Smooth muscle cell (in vitro differentiated cells): ENCODE measurements around the gene CALN1. TPM values are rescaled to one million over a fixed set of nuclear protein-coding genes. Genes with fewer than 3 reads are reported as not detected.

Source experiments
- DNase-seq: peaks from one replicate; lab custom pipeline; 2025; ENCODE audit not compliant: unreplicated experiment; lab: John Stamatoyannopoulos, UW
- H2AFZ ChIP-seq: fragments of 200-600 bp; sonication (generic); 2 replicates; pipeline ENCODE4 v1.6.0; 2016; ENCODE audit warnings: antibody characterized with exemption, low read depth, mild to moderate bottlenecking
- H3F3A ChIP-seq: fragments of 200-600 bp; sonication (generic); 2 replicates; pipeline ENCODE4 v1.6.0; 2017; ENCODE audit warnings: antibody characterized with exemption, low read depth
- H3K27ac ChIP-seq: fragments of 200-600 bp; sonication (generic); 2 replicates; pipeline ENCODE4 v1.5.1; 2016; ENCODE audit warnings: low read depth, mild to moderate bottlenecking
- H3K27me3 ChIP-seq: fragments of 200-600 bp; sonication (generic); 2 replicates; pipeline ENCODE4 v1.6.1; 2016; ENCODE audit warnings: low read depth, mild to moderate bottlenecking
- H3K36me3 ChIP-seq: fragments of 200-600 bp; sonication (generic); 2 replicates; pipeline ENCODE4 v1.5.1; 2016; ENCODE audit warnings: low read depth
- H3K4me1 ChIP-seq: fragments of 200-600 bp; sonication (generic); 2 replicates; pipeline ENCODE4 v1.5.1; 2016; ENCODE audit warnings: low read depth
- H3K4me2 ChIP-seq: fragments of 200-600 bp; sonication (generic); 2 replicates; pipeline ENCODE4 v1.6.0; 2016; ENCODE audit warnings: mild to moderate bottlenecking
- H3K4me3 ChIP-seq: fragments of 200-600 bp; sonication (generic); 2 replicates; pipeline ENCODE4 v1.5.1; 2016; ENCODE audit warnings: mild to moderate bottlenecking
- H3K79me2 ChIP-seq: fragments of 200-600 bp; sonication (generic); 2 replicates; pipeline ENCODE4 v1.6.0; 2016; ENCODE audit warnings: low read depth, mild to moderate bottlenecking
- H3K9ac ChIP-seq: fragments of 200-600 bp; sonication (generic); 2 replicates; pipeline ENCODE4 v1.6.0; 2016; ENCODE audit warnings: low read depth
- H3K9me3 ChIP-seq: fragments of 200-600 bp; sonication (generic); replicated peaks from 2 replicates; pipeline ENCODE4 v1.5.1; 2016; ENCODE audit warnings: low read depth
- H4K20me1 ChIP-seq: fragments of 200-600 bp; sonication (generic); 2 replicates; pipeline ENCODE4 v1.6.0; 2016; ENCODE audit warnings: low read depth
- CTCF ChIP-seq: fragments of 200-600 bp; sonication (generic); IDR thresholded peaks from 2 replicates; pipeline ENCODE4 v1.5.1; 2017; ENCODE audit warnings: borderline replicate concordance, mild to moderate bottlenecking, antibody characterized with exemption; ENCODE audit not compliant: insufficient read depth, poor library complexity, severe bottlenecking
- WGBS: methylation state at CpG from one replicate; pipeline ENCODE4 v1.1.7; 2016; ENCODE audit warnings: low lambda C conversion rate; 5-methylcytosine and 5-hydroxymethylcytosine counted together
- polyA plus RNA-seq: library from polyadenylated mRNA; unstranded; fragments of >200 nt; fragmentation: Nextera tagmentation; extraction: Ambion mirVana; gene quantifications from 2 replicates; pipeline ENCODE4 v1.2.1, GENCODE V29; 2016
- total RNA-seq: library from RNA; depleted of rRNA; stranded (reverse); fragments of >200 nt; gene quantifications from 2 replicates; pipeline ENCODE4 v1.2.3, GENCODE V29; 2014

CALN1 gene
- total and polyA plus RNA-seq, 2 experiments from 2014 or later, result not detected

GRCh38 chr7:71912476-71912875 lies 499.7 kb downstream of the CALN1 start:
- 86% methylated on average over 4 of the region's 4 CpGs for WGBS
- no peaks in the 10 kb centered on the region for H4K20me1 ChIP-seq

GRCh38 chr7:71911051-71911450 lies 501.1 kb downstream of the CALN1 start:
- H3K27me3 ChIP-seq, result no peaks in the 10 kb centered on the region
- no peaks in the 10 kb centered on the region for H3K4me1 ChIP-seq
- DNase-seq, result no peak
- no peak for TF ChIP-seq CTCF
- no peaks in the 10 kb centered on the region for H3F3A ChIP-seq
- no peak overlapping the region for H3K4me2 ChIP-seq
- 80% methylated on average over 5 of the region's 5 CpGs for WGBS
- no peaks in the 10 kb centered on the region for H3K79me2 ChIP-seq
- H3K27ac ChIP-seq, result no peak overlapping the region
- H3K36me3 ChIP-seq, result no peaks in the 10 kb centered on the region
- H3K9me3 ChIP-seq, result no peaks in the 10 kb centered on the region
- H4K20me1 ChIP-seq, result no peaks in the 10 kb centered on the region
- no peak overlapping the region for H3K9ac ChIP-seq
- no peak overlapping the region for H3K4me3 ChIP-seq
- H2AFZ ChIP-seq, result no peak overlapping the region

More at GRCh38 chr7:71912476-71912875, 499.7 kb downstream of the CALN1 start:
- Histone ChIP-seq H3K9me3 (no peaks in the 10 kb centered on the region), H3K4me2 (no peak overlapping the region), H3K9ac (no peak overlapping the region), H3K79me2 (no peaks in the 10 kb centered on the region), H2AFZ (no peak overlapping the region), H3K27ac (no peak overlapping the region), H3K4me3 (no peak overlapping the region), H3K27me3 (no peaks in the 10 kb centered on the region), H3F3A (no peaks in the 10 kb centered on the region), H3K36me3 (no peaks in the 10 kb centered on the region), H3K4me1 (no peaks in the 10 kb centered on the region)
- DNase-seq, result no peak
- TF ChIP-seq CTCF, result no peak

- 91% methylated on average over 1 of the region's 1 CpG for WGBS
- H4K20me1 ChIP-seq, result no peaks in the 10 kb centered on the region
- H3K27ac ChIP-seq, result no peak overlapping the region
- no peak overlapping the region for H2AFZ ChIP-seq
- H3K79me2 ChIP-seq, result no peaks in the 10 kb centered on the region
- no peaks in the 10 kb centered on the region for H3K27me3 ChIP-seq
- H3K4me2 ChIP-seq, result no peak overlapping the region
- no peak overlapping the region for H3K4me3 ChIP-seq
- H3K9ac ChIP-seq, result no peak overlapping the region
- no peaks in the 10 kb centered on the region for H3K4me1 ChIP-seq
- no peaks in the 10 kb centered on the region for H3K9me3 ChIP-seq
- TF ChIP-seq CTCF, result no peak
- no peak for DNase-seq
- no peaks in the 10 kb centered on the region for H3K36me3 ChIP-seq
- H3F3A ChIP-seq, result no peaks in the 10 kb centered on the region
These were observed 506.3 kb downstream of the CALN1 start for GRCh38 chr7:71905821-71906220.

GRCh38 chr7:71904484-71904883 lies 507.7 kb downstream of the CALN1 start:
- 94% methylated on average over 4 of the region's 4 CpGs for WGBS
- no peak for TF ChIP-seq CTCF
- H2AFZ ChIP-seq, result no peak overlapping the region
- H3K4me3 ChIP-seq, result no peak overlapping the region
- no peak for DNase-seq
- no peaks in the 10 kb centered on the region for H3K27me3 ChIP-seq
- no peak overlapping the region for H3K9ac ChIP-seq
- H4K20me1 ChIP-seq, result no peaks in the 10 kb centered on the region
- no peak overlapping the region for H3K27ac ChIP-seq
- H3F3A ChIP-seq, result no peaks in the 10 kb centered on the region
- no peaks in the 10 kb centered on the region for H3K79me2 ChIP-seq
- H3K9me3 ChIP-seq, result no peaks in the 10 kb centered on the region
- H3K4me2 ChIP-seq, result no peak overlapping the region
- H3K4me1 ChIP-seq, result no peaks in the 10 kb centered on the region
- H3K36me3 ChIP-seq, result no peaks in the 10 kb centered on the region
